LNCAP (cell line): ENCODE measurements around the gene PAQR5.

Experiments used
- CTCF ChIP-seq: fragments of 450-650 bp; IDR thresholded peaks from 2 replicates; pipeline ENCODE4 v1.5.1; 2017; ENCODE audit warnings: mild to moderate bottlenecking

Gene PAQR5

GRCh38 chr15:69407719-69408400 lies 109.1 kb downstream of the PAQR5 start:
- no peak for TF ChIP-seq CTCF

- no peak for TF ChIP-seq CTCF
Observed at GRCh38 chr15:69408841-69409240, 110.1 kb downstream of the PAQR5 start.

- peak; percentile 66 for TF ChIP-seq CTCF
Observed at GRCh38 chr15:69410248-69410874, 111.6 kb downstream of the PAQR5 start.

GRCh38 chr15:69412274-69412673 lies 113.6 kb downstream of the PAQR5 start:
- TF ChIP-seq CTCF: no peak

GRCh38 chr15:69412701-69413100 lies 114.0 kb downstream of the PAQR5 start:
- TF ChIP-seq CTCF: no peak

GRCh38 chr15:69413822-69414700 lies 115.3 kb downstream of the PAQR5 start, which contains the start of gene KIF23:
Gene KIF23 (plus strand): TSS chr15:69414349. CDS start chr15:69414466, 117 bp downstream.
- no peak for TF ChIP-seq CTCF

DNA sequence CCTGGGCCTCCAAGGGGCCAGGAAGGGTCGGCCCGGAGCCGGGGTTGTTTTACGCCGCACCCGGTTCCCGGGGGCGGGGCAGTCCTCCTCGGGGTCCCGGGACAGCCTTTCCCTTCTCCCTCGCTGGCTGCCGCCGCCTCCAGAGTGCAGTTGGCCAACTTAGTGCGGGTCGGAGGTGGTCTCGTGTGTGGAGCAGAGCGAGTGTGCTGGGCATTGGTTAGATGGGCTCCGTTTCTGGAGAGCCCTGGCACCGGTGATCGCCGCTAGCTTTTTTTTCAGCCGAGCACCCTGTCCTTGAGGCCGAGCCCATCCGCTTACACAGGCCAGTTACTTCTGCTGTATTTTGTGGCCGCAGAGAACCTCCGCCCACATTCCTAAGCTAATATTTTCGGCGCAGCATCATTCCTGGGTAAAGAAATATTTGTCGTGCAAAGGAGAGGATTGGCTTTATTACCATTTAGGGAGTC lies 116.0 kb downstream of the PAQR5 start:
- TF ChIP-seq CTCF: no peak
